ACHN (cell line): ENCODE results near the gene DCAF17.
A peak's percentile ranks its signal among the peaks of the same experiment; 100 is the strongest.

ENCODE experiments used
- DNase-seq: peaks from one replicate; pipeline ENCODE4 v3.0.0-alpha.2; 2015
- in situ Hi-C: cut with HindIII; loops from 2 replicates; pipeline ENCODE4 v1.10.0; 2017; ENCODE audit warnings: low sequenced_read_pairs, low pct_ligation_motif_present, low pct_unique_long_range_greater_than_20kb

DCAF17 gene

DNA sequence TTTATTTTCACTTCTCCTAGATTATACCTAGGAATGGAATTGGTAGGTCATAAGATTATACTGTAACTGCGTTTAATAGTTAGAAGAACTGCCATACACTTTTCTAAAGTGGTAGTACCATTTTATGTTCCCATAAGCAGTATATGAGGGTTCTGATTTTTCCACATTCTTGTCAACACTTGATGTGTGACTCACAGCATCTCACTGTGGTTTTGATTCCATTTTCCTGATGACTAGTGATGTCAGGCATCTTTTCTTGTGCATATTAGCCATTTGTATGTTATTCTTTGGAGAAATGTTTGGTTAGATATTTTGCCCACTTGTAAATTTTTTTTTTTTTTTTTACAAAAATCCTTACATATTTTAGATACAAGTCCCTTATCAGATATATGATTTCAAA lies 2.3 kb downstream of the DCAF17 start:
- peak; percentile 87 for DNase-seq
- in situ Hi-C loops: no loop called here

DNA sequence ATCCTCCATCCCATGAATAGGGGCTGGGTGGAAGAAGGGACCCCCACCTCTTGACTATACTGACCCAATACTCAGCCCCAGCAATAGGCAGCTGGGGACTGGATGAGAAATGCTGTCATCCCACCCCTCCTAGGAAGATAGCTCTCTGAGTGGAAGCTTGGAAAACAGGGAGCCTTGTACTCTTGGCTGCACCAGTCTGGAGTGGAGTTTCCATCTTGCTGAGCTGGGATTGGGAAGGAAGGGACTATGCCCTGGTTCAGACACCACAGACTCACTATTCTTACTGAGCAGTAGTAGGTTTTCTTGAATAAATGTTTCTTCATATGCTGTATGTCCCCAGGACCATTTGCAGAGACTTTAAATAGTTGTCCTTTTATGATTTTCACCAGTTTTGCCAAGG lies 7.4 kb downstream of the DCAF17 start:
- in situ Hi-C loops: no loop called here
- DNase-seq: no peak

DNA sequence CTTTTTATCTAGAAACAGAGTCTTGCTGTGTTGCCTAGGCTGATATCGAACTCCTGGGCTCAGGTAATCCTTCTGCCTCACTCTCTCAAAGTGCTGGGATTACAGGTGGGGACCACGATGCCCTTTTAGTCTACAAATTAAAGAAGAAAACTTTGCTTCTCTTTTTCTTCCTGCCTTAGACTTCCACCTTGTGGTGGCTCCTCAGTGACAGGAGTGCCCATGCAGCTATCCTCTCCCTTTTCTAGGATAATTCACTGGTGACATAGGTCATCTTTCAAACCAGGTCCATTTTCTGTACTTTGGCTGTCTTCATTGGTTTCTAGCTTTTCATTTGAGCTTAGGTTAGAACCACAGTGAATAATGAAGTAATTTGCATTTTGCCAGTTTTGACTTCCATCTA lies 13.6 kb downstream of the DCAF17 start:
- in situ Hi-C loops: no loop called here

DNA sequence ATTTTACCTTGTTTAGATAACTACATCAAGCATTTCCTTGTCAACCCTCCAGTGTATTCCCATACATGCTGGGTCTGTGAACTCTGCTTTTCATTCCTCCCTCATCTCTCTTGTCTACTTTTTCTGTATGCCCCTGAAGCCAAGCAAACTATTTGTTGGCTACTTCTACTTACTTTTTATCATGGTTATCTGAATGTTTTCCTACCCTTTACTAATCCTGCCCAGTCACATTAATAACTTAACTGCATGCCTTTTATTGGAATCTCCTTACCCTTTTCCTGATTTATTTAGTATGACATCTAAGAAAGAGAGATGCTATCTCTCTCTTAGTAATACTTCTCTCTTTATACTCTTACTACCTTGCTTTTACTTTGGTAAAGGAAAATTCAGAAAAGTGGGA lies 17.0 kb downstream of the DCAF17 start:
- in situ Hi-C loops: no loop called here
- no peak for DNase-seq

More for the DNA sequence above, 13.6 kb downstream of the DCAF17 start:
- no peak for DNase-seq

DNA sequence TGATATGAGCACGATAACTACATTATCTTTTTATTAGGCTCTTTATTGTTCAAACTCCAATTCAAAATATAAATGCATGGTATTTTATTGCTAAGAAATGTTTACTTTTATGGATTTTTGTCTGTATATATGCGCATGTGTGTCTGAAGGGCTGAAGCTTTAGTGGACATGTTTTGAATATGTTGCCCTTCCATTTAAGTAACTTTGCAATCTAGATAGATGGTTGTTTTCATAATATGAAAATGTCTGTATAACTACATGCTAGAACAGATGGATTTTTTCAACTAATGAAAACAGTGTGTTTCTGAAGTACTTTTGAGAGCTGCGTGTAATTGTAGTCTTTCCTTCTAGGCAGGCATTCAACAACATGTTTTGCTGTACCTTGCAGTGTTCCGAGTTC lies 18.7 kb downstream of the DCAF17 start:
- in situ Hi-C loops: no loop called here
- no peak for DNase-seq

DNA sequence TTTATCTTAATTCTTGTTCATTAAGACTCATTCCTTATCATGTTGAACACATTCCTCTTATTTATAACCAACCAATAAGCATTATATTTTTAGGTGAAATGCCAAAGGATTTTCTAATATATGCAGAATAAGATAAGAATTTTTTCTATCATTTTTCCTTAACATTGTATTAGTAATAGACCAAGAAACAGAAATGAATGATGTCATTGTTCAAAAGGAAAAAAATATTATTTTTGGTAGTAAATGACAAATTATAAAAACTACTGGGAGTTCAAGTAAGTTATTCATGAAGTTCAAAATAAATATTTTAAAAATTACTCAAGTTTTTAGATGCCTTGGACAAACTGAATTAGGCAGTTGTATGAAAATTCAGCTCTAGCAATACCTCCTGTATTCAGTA lies 25.5 kb downstream of the DCAF17 start:
- no peak for DNase-seq
- in situ Hi-C loops: no loop called here

DNA sequence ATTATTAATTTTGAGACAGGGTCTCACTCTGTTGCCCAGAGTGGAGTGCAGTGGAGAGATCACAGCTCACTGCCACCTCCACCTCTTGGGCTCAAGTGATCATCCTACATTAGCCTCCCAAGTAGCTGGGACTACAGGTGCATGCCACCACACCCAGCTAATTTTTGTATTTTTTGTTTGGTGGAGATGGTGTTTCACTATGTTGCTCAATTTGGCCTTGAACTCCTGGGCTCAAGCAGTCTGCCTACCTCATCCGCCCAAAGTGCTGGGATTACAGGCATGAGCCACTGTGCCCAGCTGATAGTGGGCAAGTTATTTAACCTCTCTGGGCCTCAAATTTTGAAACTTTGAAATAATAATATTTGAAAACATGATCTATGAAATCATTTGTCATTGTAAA lies 26.5 kb downstream of the DCAF17 start:
- no peak for DNase-seq
- in situ Hi-C loops: no loop called here

DNA sequence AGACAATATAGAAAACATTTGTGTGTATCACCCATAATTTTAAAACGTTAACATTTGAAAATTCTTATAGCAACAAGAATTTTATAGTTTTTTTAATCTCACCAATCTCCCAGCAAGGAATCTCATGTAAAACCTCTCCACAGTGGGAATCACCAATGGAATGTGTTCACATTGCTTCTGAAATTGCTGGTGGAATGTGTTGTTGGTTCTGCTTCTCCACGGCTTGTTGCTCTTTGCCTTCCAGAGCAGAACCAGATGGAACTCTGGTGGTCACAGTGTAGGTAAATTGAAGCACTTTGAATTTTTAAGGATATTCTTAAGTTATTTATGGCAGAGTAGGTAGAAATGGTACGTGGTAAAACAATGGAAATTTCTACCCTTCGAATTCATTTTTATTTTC lies 35.1 kb downstream of the DCAF17 start:
- in situ Hi-C loops: no loop called here
- DNase-seq: peak; percentile 27

DNA sequence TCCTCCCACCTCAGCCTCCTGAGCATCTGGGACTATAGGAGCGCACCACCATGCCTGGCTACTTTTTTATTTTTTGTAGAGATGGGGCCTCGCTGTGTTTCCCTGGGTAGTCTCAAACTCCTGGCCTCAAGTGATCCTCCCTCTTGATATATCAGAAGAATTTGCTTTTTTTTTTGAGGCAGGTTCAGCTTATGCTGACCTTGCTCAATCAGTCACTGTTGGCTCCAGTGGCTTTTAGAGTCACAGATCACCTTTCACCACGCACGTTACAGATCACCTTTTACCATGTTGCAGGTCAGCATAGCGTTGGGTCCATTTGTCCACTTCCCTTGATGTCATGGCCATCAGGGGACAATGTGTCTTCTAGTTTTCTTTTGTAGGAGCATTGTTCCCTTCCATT lies 36.1 kb downstream of the DCAF17 start:
- in situ Hi-C loops: no loop called here
- DNase-seq: no peak

DNA sequence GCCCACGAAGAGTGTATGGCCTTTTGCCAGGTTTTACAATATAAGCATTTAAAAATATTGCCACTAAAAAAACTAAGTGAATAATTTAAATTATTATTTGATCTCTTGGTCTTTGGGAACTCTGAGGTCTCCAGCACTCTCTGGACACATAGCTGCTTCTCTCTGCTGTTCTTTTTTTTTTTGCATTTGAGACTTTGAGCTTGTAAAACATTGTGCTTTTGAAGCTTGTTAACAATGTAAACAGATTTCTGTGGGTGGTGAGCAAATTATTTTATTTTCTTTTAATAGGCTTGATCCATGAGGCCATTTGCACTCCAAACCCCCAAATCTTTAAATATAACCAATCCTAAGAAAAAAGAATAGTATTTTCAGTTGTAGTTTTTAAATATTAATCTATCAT lies 42.0 kb downstream of the DCAF17 start:
- no peak for DNase-seq
- in situ Hi-C loops: no loop called here

DNA sequence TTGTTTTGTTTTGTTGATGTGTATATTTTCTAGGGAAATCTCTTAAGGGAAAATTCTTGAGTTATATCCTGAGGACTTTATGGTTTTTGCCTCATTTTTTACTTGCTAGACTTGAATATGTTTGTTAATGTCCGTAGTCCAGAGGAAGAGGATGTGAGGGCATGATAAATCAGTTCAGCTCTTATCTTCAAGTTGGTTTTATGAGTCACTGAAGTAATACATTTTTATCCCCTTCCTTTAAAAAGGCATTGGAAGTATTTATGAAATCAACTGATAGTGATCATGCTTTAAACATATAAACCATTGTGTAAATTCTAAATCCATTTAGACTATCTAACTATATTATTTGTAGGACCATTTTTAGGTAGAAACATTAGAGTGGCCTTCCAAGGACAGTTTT lies 44.3 kb downstream of the DCAF17 start:
- in situ Hi-C loops: no loop called here
- DNase-seq: no peak

DNA sequence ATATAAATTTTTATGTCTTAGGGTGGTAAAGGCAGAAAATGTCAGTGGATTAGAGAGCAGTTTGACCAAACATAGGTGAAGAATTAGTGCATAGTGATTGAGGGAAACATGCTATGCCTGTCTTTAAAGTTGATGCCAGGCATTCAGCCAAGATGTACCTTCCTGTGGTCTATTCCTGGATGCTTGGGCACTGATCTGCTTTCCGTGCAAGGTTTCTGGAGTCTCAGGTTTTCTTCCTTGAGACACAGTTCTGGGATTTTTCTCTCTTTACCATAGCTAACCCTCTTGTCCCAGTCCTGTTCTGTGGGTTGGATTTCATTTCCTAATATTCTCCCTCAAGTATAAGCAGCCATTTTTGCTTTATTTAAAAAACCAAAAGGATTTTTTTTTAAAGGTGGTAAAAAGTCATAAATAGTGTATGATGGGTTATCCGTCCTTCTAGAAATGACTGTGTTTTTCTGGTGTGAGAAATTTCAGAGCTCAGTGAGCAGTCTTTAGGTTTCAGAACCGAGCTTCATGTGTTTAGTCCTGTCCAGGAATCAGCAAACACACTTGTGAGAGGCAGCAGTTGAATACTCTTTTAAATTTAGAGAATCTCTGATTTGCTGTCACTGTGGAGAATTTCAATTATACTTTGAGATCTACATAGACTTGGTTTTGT lies 45.3 kb downstream of the DCAF17 start:
- no peak for DNase-seq
- in situ Hi-C loops: no loop called here

DNA sequence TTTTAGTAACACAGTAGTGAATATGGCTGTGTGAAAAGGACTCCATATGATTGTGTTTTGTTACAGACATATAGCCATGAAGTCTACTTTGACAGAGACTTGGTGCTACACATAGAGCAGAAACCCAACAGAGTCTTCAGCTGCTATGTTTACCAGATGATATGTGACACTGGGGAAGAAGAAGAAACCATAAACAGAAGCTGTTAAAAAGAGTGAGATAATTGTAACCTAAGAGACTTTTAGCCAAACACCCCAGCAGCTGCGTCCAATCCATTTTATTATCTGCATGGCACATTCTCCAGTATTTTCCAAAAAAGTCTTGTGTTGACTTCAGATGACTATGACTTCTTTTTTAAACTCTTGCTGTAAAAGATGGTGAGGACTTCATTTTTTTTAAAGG lies 46.9 kb downstream of the DCAF17 start:
- in situ Hi-C loops: no loop called here
- DNase-seq: no peak

DNA sequence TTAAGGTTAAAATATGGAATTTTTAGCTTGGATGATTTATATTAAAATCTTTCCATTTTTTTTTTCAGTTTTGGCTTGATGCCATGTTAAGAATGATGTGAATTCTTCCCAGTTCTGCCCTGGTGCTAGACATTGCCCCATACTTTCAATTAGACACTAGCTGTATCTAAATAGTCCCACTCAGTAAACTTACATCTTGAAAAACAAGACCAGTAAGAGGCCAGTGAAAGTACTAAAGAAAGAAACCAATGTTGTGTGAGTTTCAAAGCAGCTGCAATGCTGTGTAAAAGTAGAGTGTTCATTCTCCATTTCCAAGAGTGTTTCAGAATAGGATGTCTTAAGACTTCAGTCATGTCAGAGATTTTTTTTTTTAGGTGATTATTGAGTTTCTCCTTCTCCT lies 48.3 kb downstream of the DCAF17 start:
- in situ Hi-C loops: no loop called here
- DNase-seq: no peak

DNA sequence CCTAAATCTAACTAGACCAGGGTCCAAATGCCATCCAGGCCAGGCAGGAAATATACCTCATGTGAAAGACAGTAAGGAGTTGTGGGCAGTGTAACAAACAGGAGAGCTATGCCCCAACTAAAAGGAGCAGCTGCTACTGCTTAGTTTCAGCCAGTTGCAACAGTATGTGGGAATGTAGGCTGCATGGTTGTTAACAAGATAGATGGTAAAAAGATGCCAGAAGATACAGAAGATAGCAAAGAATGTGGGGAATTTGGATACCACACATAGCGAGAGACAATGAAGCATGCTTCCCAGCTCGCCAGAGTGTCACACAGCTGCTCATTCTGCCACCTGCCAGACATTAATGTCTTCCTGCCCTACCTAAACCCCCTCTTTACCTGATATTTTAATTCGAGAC lies 48.9 kb downstream of the DCAF17 start:
- DNase-seq: peak; percentile 31
- in situ Hi-C loops: no loop called here

DNA sequence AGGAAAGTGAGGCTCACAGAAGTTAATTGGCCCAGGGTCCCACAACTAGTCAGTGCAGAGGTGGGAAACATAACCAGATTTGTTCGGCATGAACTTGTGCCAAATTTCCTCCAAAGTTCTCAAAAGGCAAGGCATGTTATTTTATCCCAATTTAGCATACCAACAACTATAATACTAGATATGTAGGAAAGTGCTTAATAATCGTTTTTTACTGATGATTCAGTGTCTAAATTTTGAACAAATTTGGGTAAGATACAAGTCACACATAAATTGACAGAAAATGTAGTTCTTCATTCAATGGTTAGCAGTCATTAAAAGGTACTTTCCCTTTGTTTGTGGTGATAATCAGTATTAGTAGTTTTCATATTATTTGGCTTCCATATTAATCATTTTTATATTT lies 49.8 kb downstream of the DCAF17 start:
- in situ Hi-C loops: no loop called here

DNA sequence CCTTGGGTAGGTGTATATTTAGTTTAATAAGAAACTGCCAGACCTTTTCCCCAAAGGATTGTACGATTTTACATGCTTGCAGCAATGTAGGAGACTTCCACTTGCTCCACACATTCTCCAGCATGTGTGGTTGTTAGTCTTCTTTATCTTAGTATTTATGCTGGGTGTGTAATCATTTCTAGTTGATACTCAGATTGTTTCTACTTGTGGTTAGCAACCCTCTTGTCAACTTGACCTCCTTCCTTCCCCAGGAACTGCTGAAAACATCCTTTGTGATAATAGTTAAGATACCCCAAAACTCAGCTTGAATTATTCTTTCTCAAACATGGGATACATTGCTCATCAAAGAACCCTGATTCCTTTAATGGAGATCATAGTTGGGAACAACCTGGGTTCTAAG lies 51.1 kb downstream of the DCAF17 start:
- no peak for DNase-seq
- in situ Hi-C loops: no loop called here

More for the DNA sequence above, 49.8 kb downstream of the DCAF17 start:
- no peak for DNase-seq

DNA sequence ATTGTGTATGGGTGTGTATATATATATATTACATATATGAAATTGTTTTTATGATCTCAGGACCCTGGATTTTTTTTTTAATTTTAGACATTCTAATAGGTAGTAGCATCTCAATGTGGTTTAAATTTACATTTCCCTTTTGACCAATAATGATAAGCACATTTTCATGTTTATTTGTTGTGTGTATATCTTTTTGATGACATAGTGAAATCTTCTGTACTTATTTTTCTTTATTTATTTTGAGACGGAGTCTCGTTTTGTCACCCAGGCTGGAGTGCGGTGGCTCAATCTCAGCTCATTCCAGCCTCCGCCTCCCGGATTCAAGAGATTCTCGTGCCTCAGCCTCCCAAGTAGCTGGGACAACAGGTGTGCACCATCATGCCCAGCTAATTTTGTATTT lies 53.2 kb downstream of the DCAF17 start:
- DNase-seq: no peak

DNA sequence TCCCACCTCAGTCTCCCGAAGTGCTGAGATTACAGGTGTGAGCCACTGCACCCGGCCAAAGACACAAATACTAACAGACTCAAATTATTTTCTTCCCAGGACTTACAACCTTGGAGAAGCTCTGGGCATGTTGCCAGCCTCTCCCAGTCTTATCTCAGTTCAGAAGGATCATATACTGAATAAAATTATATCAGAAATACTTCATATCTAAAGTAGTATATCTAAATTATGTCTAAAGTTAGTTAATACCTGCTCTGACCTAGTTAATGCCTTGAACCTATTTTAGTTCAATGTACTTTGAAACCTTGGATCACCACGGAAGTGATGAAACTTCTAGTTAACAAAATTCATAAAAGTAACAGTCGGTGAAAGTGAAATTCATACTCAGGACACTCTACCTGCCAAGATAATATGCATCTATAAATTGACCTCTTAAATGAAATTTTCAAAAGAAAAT lies 53.8 kb downstream of the DCAF17 start:
- in situ Hi-C loops: no loop called here
- no peak for DNase-seq

More for the DNA sequence above, 53.2 kb downstream of the DCAF17 start:
- in situ Hi-C loops: no loop called here

DNA sequence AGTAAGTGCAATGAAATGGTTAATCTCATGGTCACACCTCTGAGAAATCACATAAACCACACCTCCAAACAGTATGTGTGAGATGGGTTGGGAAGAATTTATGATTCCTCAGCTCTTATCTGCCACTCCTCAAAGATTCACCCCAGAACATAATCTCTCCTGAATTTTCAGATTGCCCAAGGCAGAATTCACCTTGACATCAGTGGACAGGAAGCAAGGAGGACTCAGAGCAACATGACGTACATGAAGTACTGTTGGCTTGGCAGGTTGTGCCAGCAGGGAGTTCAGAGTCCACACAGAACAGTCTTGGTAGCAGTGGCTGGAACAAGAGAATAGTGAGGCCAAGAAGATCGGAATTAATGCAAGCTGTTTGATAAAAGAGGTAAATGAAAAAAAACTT lies 56.6 kb downstream of the DCAF17 start:
- DNase-seq: no peak
- in situ Hi-C loops: no loop called here

DNA sequence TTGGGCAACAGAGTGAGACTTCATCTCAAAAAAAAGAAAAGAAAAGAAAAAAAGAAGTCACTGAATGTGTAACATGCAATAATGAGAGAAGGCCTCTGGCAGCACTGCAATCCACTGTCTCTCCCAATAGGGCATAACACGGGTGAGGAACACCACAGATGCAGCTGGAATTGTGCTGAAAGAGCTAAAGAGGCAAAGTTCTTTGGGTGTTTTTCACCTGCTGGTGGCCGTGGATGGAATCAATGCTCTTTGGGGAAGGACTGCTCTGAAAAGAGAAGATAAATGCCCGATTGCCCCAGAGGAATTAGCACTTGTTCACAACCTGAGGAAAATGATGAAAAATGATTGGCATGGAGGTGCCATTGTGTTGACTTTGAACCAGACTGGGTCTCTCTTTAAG lies 57.3 kb downstream of the DCAF17 start:
- in situ Hi-C loops: no loop called here

More for the DNA sequence above, 57.3 kb downstream of the DCAF17 start:
- no peak for DNase-seq
